Neural crest cell (in vitro differentiated cells): Measurements from ENCODE around the gene OR7C2. TPM values are rescaled to one million over a fixed set of nuclear protein-coding genes. Genes with fewer than 3 reads are reported as not detected.

Experiments used
- DNase-seq: peaks from one replicate; pipeline ENCODE4 v3.0.0; 2021; ENCODE audit warnings: low read depth, mixed read lengths, low spot score
- H3K27ac Mint-ChIP-seq: one replicate; pipeline ENCODE4 v1.8.0; 2021; ENCODE audit warnings: mild to moderate bottlenecking, mixed read lengths; ENCODE audit not compliant: unreplicated experiment
- H3K27me3 Mint-ChIP-seq: 2 replicates; pipeline ENCODE4 v1.8.0; 2021; ENCODE audit warnings: low read depth, mild to moderate bottlenecking, mixed read lengths
- H3K36me3 Mint-ChIP-seq: 2 replicates; pipeline ENCODE4 v1.8.0; 2021; ENCODE audit warnings: low read depth, mild to moderate bottlenecking, mixed read lengths
- H3K4me1 Mint-ChIP-seq: 2 replicates; pipeline ENCODE4 v1.8.0; 2021; ENCODE audit warnings: mixed read lengths
- H3K4me3 Mint-ChIP-seq: one replicate; pipeline ENCODE4 v1.8.0; 2021; ENCODE audit warnings: mild to moderate bottlenecking, mixed read lengths
- H3K9me3 Mint-ChIP-seq: 2 replicates; pipeline ENCODE4 v1.8.0; 2021; ENCODE audit warnings: mixed read lengths
- CTCF ChIP-seq: fragments of 200-600 bp; sonication (generic); conservative IDR thresholded peaks from 2 replicates; pipeline ENCODE4 v1.5.0; 2021; ENCODE audit warnings: antibody characterized with exemption, mild to moderate bottlenecking
- long read RNA-seq: library from polyadenylated mRNA; unstranded; transcript quantifications from one replicate; pipeline ENCODE4 v2.0.0, GENCODE V29; 2020
- total RNA-seq: library from RNA; stranded (reverse); gene quantifications from 2 replicates; pipeline ENCODE4 v1.2.1, GENCODE V29; 2021

The OR7C2 gene
- not detected in 2 replicates for total RNA-seq
- long read RNA-seq: 0 reads

- no peak for TF ChIP-seq CTCF
- no peak for DNase-seq
- Mint-ChIP-seq H3K9me3 (peaks cover 5% of the 10 kb centered on the region), H3K27me3 (peaks cover 51% of the 10 kb centered on the region), H3K36me3 (peaks cover 2% of the 10 kb centered on the region), H3K4me3 (no peak within 1 kb of the TSS), H3K27ac (no peak within 1 kb of the TSS), H3K4me1 (no peaks in the 10 kb centered on the region)
Measured at GRCh38 chr19:14941189-14941588, at the start of gene OR7C2. OR7C2 (plus strand) TSS chr19:14941489; CDS start chr19:14941489, 0 bp downstream.

GRCh38 chr19:14901675-14902260 lies 39.5 kb upstream of the OR7C2 start:
- Mint-ChIP-seq H3K36me3 (no peaks in the 10 kb centered on the region), H3K27me3 (peaks cover 75% of the 10 kb centered on the region), H3K4me3 (no peak overlapping the region), H3K9me3 (no peaks in the 10 kb centered on the region), H3K4me1 (no peaks in the 10 kb centered on the region), H3K27ac (no peak overlapping the region)
- TF ChIP-seq CTCF: no peak
- no peak for DNase-seq

GRCh38 chr19:14906711-14907110 lies 34.6 kb upstream of the OR7C2 start:
- no peaks in the 10 kb centered on the region for H3K4me1 Mint-ChIP-seq
- H3K9me3 Mint-ChIP-seq: no peaks in the 10 kb centered on the region
- H3K27me3 Mint-ChIP-seq: peaks cover 66% of the 10 kb centered on the region
- no peaks in the 10 kb centered on the region for H3K36me3 Mint-ChIP-seq
- H3K4me3 Mint-ChIP-seq: no peak overlapping the region
- DNase-seq: no peak
- no peak for TF ChIP-seq CTCF
- H3K27ac Mint-ChIP-seq: no peak overlapping the region

- Mint-ChIP-seq H3K4me3 (no peak overlapping the region), H3K9me3 (peaks cover 3% of the 10 kb centered on the region), H3K36me3 (no peaks in the 10 kb centered on the region), H3K4me1 (no peaks in the 10 kb centered on the region), H3K27me3 (peaks cover 79% of the 10 kb centered on the region), H3K27ac (no peak overlapping the region)
- DNase-seq: no peak
- TF ChIP-seq CTCF: no peak
Measured at GRCh38 chr19:14915116-14915515, 26.2 kb upstream of the OR7C2 start.

GRCh38 chr19:14916848-14917247 lies 24.4 kb upstream of the OR7C2 start:
- H3K27ac Mint-ChIP-seq: no peak overlapping the region
- H3K4me1 Mint-ChIP-seq: no peaks in the 10 kb centered on the region
- TF ChIP-seq CTCF: no peak
- peaks cover 81% of the 10 kb centered on the region for H3K27me3 Mint-ChIP-seq
- no peaks in the 10 kb centered on the region for H3K36me3 Mint-ChIP-seq
- H3K4me3 Mint-ChIP-seq: no peak overlapping the region
- no peak for DNase-seq
- peaks cover 6% of the 10 kb centered on the region for H3K9me3 Mint-ChIP-seq
